Stimulated activated CD4-positive, alpha-beta T cell treated with anti-CD3 and anti-CD28 coated beads, Interleukin-15, amount 100 ng/mL, for 48 hours (primary cell): ENCODE measurements around the gene SELENBP1.
"Not testable (repeated sequence)": the region's sequence is repeated elsewhere in the genome, so short reads cannot be mapped to it uniquely, and the experiment has no call there.

ENCODE experiments used
- DNase-seq, 2 donors: peaks; one replicate each; pipeline ENCODE4 v3.0.0-alpha.2; 2020; ENCODE audit warnings: low read depth in 2 of 2

Gene SELENBP1

DNA sequence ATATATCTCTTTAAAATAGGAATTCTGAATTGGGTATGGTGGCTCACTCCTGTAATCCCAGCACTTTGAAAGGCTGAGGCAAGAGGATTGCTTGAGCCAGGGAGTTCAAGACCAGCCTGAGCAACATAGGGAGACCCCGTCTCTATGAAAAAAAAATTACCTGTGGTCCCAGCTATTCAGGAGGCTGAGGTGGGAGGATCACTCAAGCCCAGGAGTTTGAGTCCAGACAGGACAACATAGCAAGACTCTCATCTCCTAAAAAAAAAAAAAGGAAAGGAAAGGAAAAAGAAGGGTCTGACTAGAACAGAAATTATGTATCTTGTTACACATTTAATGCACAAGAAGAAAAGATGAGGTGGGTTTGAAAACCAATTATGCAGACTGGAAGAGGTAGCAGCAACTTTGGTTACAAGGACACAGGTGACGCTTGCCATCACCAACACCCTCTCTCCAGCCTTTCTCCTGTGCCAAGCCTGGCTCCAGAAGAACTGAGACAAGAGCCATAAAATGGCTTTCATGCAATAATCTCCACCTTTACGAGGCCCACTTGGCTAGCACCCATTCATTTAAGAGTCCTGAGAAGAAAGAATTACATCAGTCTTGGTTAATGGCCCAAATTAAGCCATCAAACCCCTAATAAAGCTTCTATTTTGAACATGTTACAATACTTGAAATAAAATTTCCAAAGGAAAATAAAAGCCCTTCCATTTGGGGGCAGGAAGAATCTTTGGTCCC is 4.8 kb upstream of the SELENBP1 start:
- DNase-seq: no peak

DNA sequence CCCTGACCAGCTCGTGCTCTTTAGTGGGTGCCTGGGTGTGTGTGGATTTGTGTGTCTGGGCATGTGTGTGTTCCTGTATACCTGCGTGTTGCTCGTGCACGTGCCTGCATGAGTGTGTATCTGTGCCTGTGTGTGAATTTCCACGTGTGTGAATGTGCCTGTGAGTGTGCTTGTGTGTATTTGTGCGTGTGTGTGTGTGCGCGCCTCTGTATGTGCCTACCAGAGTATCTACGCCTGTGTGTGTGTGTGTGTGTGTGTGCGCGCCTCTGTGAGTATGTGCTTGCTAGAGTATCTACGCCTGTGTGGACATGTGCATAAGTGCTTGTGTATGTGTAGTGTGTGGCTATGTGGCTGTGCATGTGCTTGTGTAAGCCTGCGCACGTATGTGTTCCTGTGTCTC is 691 bp upstream of the SELENBP1 start:
- no peak for DNase-seq

DNA sequence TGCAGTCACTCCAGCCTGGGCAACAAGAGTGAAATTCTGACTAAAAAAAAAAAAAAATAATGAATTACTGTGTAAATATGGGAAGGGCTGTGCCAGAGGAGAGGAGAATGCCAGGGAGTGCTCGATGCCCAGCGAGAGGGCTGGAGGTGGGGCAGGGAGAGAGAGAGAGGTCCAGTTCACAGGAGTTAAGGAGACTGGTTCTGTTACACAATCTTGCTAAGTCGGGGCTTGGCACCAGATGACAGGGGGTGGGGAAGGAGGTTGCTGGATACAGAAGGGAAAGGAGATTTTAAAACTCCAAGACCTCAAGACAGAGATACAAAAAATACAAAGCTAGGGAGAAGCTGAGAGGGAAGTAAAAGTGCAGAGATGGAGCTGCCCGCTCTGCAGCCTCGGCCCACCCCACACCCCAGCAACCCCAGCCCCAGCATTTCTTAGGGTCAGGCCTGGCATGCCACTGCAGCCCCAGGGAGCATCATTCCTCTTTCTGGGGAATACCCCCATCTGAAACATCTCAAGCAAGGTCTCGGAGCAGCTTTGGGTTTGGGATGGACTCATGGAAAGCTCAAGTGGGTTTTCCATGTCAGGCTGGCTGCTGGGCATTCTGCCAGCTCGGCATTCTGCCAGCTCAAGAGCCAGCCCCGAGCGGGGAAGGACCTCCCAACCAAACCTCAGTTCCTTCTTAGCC is 991 bp downstream of the SELENBP1 start:
- no peak for DNase-seq

DNA sequence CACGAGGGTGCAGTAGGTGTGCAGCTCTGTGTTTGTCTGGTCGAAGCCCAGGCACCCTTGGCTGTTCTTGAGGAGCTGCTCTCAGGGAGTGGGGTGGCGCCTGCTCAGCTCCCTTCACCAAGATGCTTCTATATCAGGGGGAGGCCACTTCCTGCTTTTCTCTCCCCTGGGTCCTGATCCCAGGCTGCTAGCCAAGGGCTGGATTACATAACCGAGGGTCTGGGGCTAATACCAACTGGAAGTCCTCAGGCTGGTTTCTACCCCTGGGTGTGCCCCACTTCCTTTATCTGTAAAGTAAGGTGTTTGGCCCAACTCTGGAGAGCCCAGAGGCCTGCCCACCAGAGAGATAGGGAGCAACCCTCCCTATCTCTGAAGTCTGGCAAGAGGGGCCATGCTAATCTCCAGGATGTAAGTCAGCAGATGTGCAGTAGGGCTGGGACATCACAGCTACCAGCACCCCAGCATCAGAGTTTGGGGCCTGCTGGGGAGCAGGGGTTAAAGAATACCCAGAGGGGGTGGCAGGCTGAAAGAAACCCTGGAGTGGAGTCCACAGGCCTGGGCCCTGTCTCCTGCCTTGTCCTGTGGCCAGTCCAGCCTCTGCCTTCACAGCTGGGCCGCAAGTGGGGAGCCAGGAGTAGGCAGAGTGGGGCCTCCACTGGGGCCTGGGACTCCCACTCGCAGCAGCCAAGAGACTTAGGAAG is 2.1 kb downstream of the SELENBP1 start:
- DNase-seq: no peak

DNA sequence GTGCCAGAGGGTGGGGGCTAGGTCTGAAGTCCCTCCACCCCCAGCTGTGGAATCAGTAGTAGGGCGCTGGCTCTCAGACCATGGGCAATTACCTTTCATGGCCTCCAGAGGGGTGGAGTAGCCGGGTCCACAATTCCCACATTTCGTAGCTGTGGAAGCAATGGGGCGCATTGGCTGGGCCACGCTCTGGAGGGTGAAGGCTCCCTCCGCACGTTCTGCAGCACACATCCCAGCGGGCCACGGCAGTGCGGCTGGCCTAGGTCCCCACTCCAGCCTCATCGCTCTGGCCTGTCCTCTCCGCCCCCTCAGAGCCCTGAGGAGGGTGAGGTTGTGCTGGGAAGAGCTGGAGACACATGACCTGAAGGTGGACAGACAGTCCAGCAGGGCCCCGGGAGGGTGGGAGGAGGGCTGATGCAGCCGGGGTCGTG is 2.9 kb downstream of the SELENBP1 start:
- no peak for DNase-seq

DNA sequence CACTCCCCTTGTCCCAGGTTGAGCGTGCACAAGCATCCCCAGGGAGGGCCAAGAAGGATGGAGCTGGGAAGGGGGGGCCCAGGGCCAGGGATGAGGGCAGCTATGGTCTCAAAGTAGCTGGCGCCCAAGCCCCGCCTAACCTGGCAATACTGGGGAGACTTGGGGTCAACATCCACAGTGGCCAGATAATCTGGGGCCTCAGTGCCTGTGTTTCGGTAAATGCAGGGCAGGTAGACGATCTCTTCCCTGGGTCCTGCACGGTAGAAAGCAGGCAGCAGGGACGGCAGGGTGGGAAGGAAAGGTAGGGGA is 3.2 kb downstream of the SELENBP1 start:
- DNase-seq: no peak

DNA sequence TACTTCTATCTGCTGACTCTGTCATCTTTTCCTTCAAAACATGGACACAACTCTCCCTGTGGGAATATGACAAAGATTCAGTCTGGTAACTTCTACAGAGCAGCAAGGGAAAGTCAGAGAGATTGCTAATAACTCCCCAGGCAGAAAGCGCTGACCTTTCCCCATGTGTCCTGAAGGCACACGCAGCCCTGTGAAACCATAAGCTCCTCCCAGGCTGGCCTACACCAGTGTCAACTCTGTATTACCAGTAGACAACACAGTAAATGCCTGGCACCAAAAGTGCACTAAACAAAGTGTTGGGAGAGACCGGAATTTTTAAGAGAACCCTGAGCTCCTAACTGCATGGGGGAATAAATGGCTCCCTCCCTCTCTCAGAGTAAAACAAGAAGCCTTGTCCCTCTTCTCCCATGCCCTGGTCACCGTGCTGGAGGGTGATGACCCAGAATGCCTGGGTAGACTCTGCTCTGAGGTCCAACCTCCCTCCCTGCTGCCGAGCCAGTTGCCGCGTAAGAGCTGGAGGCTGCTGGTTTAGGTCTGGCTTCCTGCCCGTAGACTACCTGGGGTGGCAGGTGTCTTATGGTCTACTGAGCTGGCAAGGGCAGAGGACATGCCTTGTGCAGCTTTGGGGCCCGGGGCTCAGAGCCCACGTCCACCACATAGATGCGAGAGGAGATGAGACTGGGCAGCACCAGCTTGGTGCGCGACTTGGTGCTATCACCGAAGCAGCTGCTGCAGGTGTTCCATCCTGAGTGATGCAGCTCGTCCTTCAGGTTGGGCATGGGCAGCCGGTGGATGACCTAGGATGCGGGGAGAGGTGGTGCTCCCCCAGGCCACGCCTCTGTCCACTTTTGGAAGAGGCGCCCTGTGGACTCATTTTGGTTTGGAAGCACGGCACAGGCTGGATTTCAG is 3.9 kb downstream of the SELENBP1 start:
- no peak for DNase-seq

DNA sequence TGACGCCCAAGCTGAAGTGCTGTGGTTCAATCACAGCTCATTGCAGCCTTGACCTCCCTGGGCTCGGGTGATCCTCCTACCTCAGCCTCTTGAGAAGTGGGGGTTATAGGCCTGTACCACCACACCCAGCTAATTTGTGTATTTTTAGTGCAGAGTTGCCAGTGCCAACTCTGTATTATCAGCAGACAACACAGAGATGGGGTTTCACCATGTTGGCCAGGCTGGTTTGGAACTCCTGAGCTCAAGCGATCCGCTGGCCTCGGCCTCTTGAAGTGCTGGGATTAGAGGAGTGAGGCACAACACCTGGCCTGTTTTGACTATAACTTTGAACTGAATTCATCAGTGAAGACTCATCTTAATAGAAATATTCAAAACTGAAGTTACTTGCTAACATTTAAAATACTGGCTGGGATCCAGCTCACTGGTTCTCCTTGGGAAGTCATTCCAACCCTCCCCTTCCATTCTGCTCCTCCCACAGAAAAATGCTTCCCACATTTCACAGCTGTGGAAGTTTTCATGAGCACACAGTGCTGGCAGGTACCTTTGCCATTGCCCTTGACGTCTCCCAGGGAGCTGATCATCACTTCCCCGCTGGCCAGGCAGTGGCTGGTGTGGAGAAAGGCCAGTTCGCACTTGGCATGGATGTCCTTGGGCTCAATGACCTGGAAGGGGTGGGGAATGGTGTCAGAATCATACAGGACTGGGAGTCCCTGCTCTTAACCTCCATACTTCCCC is 4.7 kb downstream of the SELENBP1 start:
- DNase-seq: no peak

DNA sequence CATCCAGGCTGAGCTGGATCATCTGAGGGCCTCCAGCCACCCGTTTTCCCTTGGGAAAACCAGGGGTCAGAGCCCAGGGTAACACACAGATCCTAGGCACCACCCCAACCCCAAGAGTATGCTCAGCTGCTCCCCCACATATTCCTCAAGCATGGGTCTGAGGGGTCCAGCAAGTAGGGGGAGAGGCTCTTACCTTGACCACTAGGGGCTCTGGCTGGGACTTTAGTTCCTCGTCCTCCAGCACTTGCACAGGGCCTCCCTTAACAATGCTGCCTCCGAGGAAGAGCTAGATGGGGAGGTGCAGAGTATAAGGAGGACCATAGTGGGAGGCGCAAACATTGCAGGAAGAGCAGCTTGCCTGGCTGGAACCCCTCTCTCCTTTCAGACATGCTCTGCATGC is 7.5 kb downstream of the SELENBP1 start:
- no peak for DNase-seq

DNA sequence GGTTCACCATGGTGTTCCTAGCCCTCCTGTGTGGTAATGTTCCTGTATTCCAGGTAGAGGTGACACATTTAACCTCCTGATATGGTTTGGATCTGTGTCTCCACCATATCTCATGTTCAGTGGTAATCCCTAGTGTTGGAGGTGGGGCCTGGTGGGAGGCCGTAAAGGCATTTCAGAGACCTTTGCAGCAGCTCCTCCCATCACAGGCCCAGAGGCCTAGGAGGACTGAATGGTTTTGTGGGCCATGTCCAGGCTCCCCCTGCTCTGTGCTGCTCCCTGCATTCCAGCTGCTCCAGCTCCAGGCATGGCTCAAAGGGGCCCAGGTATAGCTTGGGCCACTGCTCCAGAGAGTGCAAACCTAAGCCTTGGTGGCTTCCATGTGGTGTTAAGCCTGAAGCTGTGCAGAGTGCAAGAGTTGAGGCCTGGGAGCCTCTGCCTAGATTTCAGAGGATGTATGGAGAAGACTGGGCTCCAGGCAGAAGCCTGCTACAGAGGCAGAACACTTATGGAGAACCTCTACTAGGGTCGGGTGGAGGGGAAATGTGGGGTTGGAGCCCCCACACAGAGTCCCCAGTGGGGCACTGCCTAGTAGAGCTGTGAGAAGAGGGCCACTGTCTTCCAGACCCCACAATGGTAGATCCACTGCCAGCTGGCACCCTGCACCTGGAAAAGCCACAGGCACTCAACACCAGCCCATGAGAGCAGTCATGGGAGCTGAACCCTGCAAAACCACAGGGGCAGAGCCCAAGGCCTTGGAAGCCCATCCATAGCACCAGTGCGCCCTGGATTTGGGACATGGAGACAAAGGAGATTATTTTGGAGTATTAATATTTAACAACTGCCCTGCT is 10.0 kb downstream of the SELENBP1 start:
- DNase-seq: no peak

DNA sequence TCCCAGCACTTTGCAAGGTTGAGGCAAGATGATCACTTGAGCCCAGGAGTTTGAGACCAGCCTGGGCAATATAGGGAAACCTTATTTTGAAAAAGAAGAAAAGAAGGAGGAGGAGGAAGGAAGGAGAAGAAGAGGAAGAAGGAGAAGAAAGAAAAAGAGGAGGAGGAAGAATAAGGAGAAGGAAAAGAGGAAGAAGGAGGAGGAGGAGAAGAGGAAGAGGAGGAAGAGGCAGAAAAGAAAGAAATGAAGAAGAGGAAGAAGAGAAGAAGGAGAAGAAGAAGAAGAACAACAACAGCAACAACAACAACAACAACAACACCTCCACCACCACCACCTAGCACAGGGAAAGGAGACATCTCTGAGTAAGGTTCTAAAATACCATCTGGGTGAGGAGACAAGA is 10.6 kb downstream of the SELENBP1 start:
- DNase-seq: no peak

DNA sequence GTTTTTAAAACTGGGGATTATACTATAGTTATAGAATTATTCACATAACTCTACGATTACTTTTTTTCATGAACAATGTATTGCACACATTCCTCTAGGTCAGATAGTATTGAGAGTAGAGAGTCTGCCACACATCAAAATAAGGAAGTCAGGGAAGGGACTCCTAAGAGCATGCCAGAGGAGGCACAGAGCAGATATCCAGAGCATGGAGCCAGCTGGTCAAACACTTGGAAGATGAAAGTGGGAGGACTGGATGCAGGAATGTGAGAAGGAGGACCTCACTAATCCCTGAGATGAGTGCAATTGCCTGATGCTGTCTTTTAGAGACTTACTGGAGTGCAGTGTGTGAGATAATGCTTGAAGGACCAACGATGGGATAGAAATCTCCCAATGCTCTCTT is 15.8 kb downstream of the SELENBP1 start:
- no peak for DNase-seq

DNA sequence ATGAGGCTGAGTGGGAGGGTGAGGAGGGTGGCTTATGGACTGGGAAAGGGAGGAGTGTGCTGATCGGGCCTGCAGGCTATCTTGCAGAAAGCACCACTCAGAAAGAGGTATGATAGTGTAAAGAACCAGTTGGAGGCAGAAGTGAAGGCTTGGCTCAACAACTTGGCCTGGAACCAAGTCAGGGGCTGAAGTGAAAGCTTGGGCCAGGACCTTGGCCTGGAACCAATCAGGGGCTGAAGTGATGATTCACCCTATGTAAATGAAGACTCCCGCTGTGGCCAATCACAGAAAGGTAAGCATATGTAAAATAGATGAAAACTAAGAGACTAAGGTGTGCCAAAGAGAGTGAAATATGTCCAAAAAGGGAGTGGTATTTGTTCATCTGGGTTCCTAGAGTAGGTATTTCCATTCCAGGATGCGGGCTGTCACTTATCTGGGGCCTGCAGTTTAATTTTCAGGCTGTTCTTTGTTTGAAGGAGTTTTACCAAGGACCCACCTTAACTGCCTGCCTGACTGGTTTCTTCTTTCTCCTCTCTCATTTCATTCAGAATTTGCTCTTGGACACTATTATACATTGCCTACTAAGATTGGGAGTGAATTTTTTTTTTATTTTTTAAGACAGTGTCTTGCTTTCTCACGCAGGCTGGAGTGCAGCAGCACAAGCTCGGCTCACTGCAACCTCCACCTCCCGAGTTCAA is 20.3 kb downstream of the SELENBP1 start:
- no peak for DNase-seq

DNA sequence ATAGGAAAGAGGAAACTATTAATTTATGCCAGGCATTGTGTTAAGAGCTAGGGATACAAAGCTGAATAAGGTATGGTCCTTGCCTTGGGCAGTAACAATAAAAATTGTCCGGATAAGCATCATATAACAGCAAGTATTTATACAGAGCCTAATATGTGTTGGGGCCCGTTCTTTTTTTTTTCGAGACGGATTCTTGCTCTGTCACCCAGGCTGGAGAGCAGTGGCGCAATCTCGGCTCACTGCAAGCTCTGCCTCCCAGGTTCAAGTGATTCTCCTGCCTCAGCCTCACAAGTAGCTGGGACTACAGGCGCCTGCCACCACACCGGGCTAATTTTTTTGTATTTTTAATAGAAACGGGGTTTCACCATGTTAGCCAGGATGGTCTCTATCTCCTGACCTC is 22.2 kb downstream of the SELENBP1 start:
- DNase-seq: not testable (repeated sequence)

DNA sequence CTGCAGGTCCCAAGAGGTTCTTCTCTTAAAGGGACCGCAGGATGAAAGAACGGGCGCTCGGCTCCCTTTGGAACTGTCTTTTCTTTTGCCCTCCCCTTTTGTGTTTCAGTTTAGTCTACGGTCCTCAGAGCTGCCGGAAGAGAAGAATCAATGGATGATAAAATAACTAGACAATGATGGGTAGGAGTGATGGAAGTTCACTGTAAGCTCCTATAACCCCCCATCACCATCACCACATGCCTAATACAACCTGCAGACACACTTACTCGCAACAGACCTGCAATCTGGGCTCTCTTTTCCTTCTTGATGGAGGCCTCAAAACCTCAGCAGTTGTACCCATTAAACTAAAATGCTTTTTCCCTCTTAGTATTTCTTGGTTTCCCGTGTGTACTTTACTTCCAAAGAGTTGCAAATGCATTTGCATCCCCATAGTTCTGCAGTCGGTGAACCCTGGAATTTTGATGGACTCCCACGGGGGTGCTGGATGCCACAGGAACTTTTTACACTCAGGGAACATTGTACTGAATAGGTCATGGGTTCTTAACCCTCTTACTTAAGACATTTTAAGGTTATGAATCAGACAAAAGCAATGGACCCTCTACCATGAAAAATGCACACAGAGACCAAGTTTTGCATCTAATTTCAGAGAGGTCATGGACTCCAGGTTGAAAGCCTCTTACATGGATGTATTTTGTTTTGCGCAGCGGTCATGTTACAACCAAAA is 24.8 kb downstream of the SELENBP1 start:
- no peak for DNase-seq

DNA sequence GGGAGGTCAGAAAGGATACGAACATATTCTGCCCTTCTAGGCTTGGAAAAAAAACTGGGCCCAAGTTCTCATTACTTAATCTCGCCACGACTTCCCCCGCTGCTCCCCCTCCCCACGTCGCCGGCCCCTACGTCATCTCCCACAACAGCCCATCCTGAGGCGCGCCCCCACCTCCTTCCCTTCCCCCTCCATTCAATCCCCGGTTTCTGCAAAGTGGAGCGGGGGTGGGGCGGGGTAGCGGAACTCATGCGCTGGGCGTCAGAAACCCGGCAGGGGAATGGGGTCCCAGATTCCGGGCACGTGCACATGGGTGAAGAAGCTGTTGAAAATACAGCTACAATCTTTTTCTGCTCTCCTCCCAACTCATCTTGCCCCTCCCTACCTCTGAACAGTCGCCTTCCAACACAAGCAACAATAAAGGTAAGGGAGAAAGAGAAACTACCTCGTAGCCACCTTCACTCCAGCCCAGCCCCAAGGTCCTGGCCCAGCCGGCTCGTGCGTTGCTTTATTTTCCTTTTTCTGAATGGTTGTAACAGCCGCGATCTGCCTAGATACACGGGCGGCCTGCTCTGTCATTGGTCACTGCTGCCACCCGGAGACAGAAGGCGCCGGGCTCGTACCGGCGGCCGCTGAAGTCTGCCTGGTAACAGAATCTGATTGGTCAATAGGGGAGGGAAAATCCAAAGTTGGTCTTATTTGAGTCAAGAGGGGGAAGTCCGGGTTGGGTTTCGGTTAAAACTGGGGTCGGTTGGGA is 25.6 kb downstream of the SELENBP1 start, which contains the start of gene RFX5:
Gene RFX5, minus strand, starts transcription at position 484 of the 754 bp plus-strand sequence. CDS start 932 bp downstream, outside the sequence.
- peak; percentile 89 to 92 for DNase-seq

DNA sequence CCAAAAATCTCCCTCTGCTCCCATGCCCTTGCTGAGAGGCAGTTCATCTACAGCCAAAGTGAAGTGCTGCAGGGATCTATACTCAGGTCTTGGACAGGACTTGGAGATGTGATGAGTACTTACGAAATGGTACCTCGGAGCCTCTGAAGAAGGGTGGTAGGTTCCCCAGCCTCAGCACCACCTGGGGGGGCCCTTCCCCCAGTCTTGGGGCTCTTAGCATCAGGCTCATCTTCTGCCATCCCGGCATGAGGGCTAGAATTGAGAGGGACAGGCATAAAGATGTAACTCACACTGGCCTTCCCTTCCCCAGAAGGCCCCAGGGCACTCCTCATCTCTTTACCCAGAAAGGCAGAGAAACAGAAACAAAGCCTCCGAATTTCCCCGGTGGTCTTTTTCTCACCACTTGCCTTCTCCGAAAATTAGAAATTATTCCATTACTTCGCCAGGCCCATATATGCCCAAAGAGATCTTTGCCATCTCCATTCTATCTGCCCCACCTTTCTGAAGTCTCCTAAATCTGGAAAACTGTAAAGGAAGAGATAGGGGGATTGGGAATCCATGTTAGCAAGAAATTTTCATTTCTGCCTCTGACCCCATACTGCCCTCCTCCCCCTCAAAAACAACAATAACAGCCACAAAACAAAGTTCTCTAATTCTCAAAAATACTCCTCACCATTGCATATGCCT is 26.3 kb downstream of the SELENBP1 start:
- no peak for DNase-seq

DNA sequence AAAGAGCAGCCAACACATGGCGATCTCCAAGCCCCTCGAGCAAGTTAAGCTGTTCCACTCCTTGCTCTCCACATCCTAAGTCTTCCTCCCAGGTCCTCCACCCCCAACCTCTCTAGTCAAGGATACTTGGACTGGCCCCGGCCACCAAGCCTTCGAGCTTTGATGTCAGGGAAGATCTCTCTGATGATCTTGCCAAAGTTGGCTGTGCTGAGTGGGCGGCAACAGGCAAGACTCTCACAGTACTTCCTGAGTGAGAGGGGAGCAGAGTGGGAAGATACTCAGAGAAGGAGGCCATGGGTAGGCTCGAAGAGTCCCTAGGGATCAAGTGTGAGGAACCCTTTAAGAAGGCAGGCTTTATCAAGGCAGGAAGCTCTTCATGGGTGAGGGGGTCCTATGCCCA is 28.2 kb downstream of the SELENBP1 start:
- DNase-seq: no peak
